NCI-H1092 treated with DMSO at 0.1 percent for 48 hours (cell line): ENCODE data around the gene FKBP6.
"Not testable (repeated sequence)": the region's sequence is repeated elsewhere in the genome, so short reads cannot be mapped to it uniquely, and the experiment has no call there.

ENCODE experiments used
- DNase-seq: peaks from one replicate; lab custom pipeline; 2025; lab: John Stamatoyannopoulos, UW

FKBP6 gene

GRCh38 chr7:73356159-73356558, 28.2 kb downstream of the FKBP6 start:
- no peak for DNase-seq

- no peak for DNase-seq
Measured at GRCh38 chr7:73358590-73359275, 30.8 kb downstream of the FKBP6 start.

- DNase-seq = no peak
Measured at GRCh38 chr7:73359306-73359705, 31.3 kb downstream of the FKBP6 start.

- DNase-seq = no peak
Measured at GRCh38 chr7:73359746-73360375, 31.9 kb downstream of the FKBP6 start.

GRCh38 chr7:73360590-73360989, 32.6 kb downstream of the FKBP6 start:
- not testable (repeated sequence) for DNase-seq

GRCh38 chr7:73363225-73364005, 35.5 kb downstream of the FKBP6 start:
- DNase-seq = no peak

GRCh38 chr7:73364006-73364728, 36.2 kb downstream of the FKBP6 start:
- DNase-seq = peak; percentile 85

- no peak for DNase-seq
Measured at GRCh38 chr7:73366127-73366526, 38.2 kb downstream of the FKBP6 start.

- peak; percentile 57 for DNase-seq
Measured at GRCh38 chr7:73366990-73367389, 39.0 kb downstream of the FKBP6 start.

GRCh38 chr7:73369009-73369408, 41.0 kb downstream of the FKBP6 start:
- DNase-seq = no peak

- no peak for DNase-seq
Measured at GRCh38 chr7:73369622-73370021, 41.7 kb downstream of the FKBP6 start.

GRCh38 chr7:73373741-73374140, 45.8 kb downstream of the FKBP6 start:
- DNase-seq = no peak

GRCh38 chr7:73376262-73376661, 48.3 kb downstream of the FKBP6 start:
- not testable (repeated sequence) for DNase-seq

- no peak for DNase-seq
Measured at GRCh38 chr7:73376671-73377412, 48.9 kb downstream of the FKBP6 start.

- not testable (repeated sequence) for DNase-seq
Measured at GRCh38 chr7:73377413-73378200, 49.6 kb downstream of the FKBP6 start.

GRCh38 chr7:73382934-73383503, 55.1 kb downstream of the FKBP6 start:
- DNase-seq = no peak

- DNase-seq = no peak
Measured at GRCh38 chr7:73387221-73387828, 59.4 kb downstream of the FKBP6 start.

- no peak for DNase-seq
Measured at GRCh38 chr7:73387908-73388414, 60.0 kb downstream of the FKBP6 start.

- no peak for DNase-seq
Measured at GRCh38 chr7:73391396-73391795, 63.4 kb downstream of the FKBP6 start.

GRCh38 chr7:73394422-73394821, 66.5 kb downstream of the FKBP6 start:
- DNase-seq = no peak
